Camera-type eye (tissue), 1 donor: ENCODE data around the gene GNPTAB. TPM values are rescaled to one million over a fixed set of nuclear protein-coding genes. Genes with fewer than 3 reads are reported as not detected.

Source experiments
- total RNA-seq: library from RNA; depleted of rRNA; stranded (reverse); fragments of >200 nt; gene quantifications from one replicate; pipeline ENCODE4 v1.2.3, GENCODE V29; 2014

Gene GNPTAB
- total RNA-seq, result 40.1 TPM

GRCh38 chr12:101830367-101831325 is at the start of gene GNPTAB:
GNPTAB (minus strand) TSS chr12:101830959; CDS start chr12:101830675, 284 bp downstream.

GRCh38 chr12:101876861-101877805 is 46.4 kb upstream of the GNPTAB start, which contains the start of gene DRAM1:
DRAM1 (plus strand) TSS chr12:101877580; CDS start chr12:101877790, 210 bp downstream.

GRCh38 chr12:101738920-101739665 is 91.7 kb downstream of the GNPTAB start, which contains the start of gene SYCP3:
SYCP3 (minus strand) TSS chr12:101739462; CDS start chr12:101737935, 1,527 bp downstream.

GRCh38 chr12:101697197-101697929 is 133.4 kb downstream of the GNPTAB start, which contains the start of gene CHPT1:
CHPT1 (plus strand) TSS chr12:101697640; CDS start chr12:101697862, 222 bp downstream.

Other genes with a start within 250 kb of the GNPTAB start
- gene MYBPC1, start 236.0 kb downstream of the GNPTAB start, total RNA-seq, result 226 TPM
- 24.7 TPM for gene CHPT1, start 133.3 kb downstream of the GNPTAB start, total RNA-seq
- gene SYCP3, start 91.5 kb downstream of the GNPTAB start, total RNA-seq, result not detected
- 3.3 TPM for gene DRAM1, start 46.6 kb upstream of the GNPTAB start, total RNA-seq
- gene WASHC3, start 231.0 kb upstream of the GNPTAB start, total RNA-seq, result 45.9 TPM